ENCODE results near the gene SLX9. TPM values are rescaled to one million over a fixed set of nuclear protein-coding genes. Genes with fewer than 3 reads are reported as not detected.
A peak's percentile ranks its signal among the peaks of the same experiment; 100 is the strongest.

The SLX9 gene
- total RNA-seq, 6 donors from 2014 or later: 5.5 to 34.6 (median 22.8) TPM

DNA sequence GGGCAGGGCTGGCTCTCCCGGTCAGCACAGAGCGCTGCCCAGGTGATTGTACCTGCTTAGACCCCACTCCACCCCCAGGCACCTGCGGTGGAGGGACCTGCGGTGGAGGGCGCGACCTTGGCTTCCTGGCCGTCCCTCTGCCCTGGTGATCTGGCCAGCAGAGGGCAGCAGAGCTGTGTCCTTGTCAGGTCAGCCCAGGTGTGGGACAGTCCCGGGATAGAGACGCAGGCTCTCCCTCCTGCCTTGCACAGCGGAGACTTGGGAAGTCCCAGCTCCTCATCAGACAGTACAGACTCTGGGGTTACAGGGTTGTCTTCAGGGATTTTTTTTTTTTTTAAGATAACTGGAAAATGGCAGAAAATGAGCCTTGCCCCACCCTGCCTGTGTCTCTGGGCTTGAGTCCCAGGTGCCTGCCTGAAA lies 10.0 kb downstream of the SLX9 start:
- no peak overlapping the region for H3K4me3 ChIP-seq
- DNase-seq (peak in 1 of 2 donors; percentile 88), ATAC-seq (ENCODE audit: low FRiP score in 2 of 2) (peak; percentile 85 to 86)
- no peaks in the 10 kb centered on the region for H3K27me3 ChIP-seq
- 8 to 18% methylated on average over 2 to 10 of the region's 10 CpGs for WGBS, 2 donors
- peaks cover 5 to 13% (median 7%) of the 10 kb centered on the region in 4 donors for H3K4me1 ChIP-seq
- TF ChIP-seq, protein P1, sequence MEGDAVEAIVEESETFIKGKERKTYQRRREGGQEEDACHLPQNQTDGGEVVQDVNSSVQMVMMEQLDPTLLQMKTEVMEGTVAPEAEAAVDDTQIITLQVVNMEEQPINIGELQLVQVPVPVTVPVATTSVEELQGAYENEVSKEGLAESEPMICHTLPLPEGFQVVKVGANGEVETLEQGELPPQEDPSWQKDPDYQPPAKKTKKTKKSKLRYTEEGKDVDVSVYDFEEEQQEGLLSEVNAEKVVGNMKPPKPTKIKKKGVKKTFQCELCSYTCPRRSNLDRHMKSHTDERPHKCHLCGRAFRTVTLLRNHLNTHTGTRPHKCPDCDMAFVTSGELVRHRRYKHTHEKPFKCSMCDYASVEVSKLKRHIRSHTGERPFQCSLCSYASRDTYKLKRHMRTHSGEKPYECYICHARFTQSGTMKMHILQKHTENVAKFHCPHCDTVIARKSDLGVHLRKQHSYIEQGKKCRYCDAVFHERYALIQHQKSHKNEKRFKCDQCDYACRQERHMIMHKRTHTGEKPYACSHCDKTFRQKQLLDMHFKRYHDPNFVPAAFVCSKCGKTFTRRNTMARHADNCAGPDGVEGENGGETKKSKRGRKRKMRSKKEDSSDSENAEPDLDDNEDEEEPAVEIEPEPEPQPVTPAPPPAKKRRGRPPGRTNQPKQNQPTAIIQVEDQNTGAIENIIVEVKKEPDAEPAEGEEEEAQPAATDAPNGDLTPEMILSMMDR (IDR thresholded peaks at IDR 0.05): peak; percentile 88 to 96 (median 94)
- TF ChIP-seq POLR2A (IDR thresholded peaks at IDR 0.05): no peak
- H3K9me3 ChIP-seq: no peaks in the 10 kb centered on the region
- no peak overlapping the region for H3K27ac ChIP-seq
- H3K36me3 ChIP-seq: peaks cover 0 to 37% (median 17%) of the 10 kb centered on the region in 4 donors

DNA sequence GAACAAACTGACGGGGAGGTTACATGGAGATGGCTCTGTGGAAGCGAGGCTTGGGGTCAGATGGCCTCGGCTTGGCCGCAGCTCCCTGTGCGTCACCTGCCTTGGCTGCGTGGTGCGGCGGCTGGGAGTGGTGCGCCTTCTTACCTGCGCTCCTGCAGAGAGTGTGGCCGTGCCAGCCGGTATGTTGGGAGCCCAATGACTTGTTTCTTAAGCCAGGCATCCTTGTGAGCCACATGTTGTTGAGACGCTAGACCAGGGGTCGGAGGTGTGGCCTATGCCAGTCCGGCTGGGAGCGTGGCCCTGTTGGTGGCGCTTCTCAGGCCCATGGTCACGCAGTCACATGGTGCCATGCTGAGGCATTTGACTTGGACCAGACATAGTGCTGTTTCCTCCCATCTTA lies 10.5 kb downstream of the SLX9 start:
- no peaks in the 10 kb centered on the region for H3K9me3 ChIP-seq
- no peak for DNase-seq
- TF ChIP-seq EP300 (IDR thresholded peaks at IDR 0.05): no peak
- TF ChIP-seq, protein P1 (IDR thresholded peaks at IDR 0.05): no peak
- TF ChIP-seq POLR2AphosphoS5 (IDR thresholded peaks at IDR 0.05): no peak
- TF ChIP-seq POLR2A (IDR thresholded peaks at IDR 0.05): no peak
- no peak overlapping the region for H3K4me3 ChIP-seq
- peaks cover 0 to 32% (median 15%) of the 10 kb centered on the region in 4 donors for H3K36me3 ChIP-seq
- 87 to 96% methylated on average over 9 to 18 of the region's 18 CpGs for WGBS, 2 donors
- no peak overlapping the region for H3K27ac ChIP-seq
- no peak for ATAC-seq (ENCODE audit: low FRiP score in 2 of 2)
- H3K27me3 ChIP-seq: no peaks in the 10 kb centered on the region
- peaks cover 5 to 13% (median 7%) of the 10 kb centered on the region in 4 donors for H3K4me1 ChIP-seq

DNA sequence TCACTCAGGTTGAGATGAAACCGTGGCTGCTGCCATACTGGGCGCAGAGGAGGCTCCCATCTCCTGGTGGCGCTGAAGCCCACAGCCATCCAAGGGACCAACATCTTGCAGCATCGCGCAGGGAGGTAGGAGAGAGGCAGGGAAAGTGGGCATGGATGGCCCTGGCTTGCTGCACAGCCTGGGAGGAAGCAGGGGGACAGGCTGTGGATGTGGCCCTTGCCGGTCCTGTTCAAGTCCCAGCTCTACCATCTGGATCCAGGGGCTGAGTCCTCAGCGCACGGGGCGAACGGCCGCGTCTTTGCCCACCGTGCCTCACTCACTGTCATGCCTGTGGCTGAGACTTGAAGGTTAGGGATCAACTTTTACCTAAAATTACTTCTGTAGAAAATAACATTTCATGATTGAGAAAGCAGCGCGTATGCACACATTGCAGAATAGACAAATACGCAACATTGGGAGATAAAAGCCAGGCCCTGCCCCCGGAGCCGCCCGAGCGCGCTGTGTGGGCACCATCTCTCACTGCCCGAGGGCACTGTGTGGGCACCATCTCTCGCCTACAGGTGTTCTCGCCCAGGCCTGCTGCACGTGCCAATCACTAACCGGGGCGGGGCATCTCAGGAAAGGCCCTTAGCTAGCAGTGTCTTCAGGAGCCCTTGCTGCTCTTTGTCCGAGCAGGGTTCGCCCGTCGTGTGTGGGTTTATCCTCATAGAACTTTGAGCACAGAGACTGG lies 11.5 kb downstream of the SLX9 start:
- Histone ChIP-seq H3K27ac (no peak overlapping the region), H3K36me3 (peaks cover 0 to 32% (median 15%) of the 10 kb centered on the region in 4 donors), H3K4me1 (peaks cover 5 to 13% (median 7%) of the 10 kb centered on the region in 4 donors), H3K4me3 (no peak overlapping the region), H3K9me3 (no peaks in the 10 kb centered on the region), H3K27me3 (no peaks in the 10 kb centered on the region)
- no peak for ATAC-seq (ENCODE audit: low FRiP score in 2 of 2)
- TF ChIP-seq POLR2A (IDR thresholded peaks at IDR 0.05) (no peak), EP300 (IDR thresholded peaks at IDR 0.05) (no peak)
- no peak for DNase-seq
- WGBS, 2 donors: 92 to 96% methylated on average over 24 to 31 of the region's 31 CpGs

DNA sequence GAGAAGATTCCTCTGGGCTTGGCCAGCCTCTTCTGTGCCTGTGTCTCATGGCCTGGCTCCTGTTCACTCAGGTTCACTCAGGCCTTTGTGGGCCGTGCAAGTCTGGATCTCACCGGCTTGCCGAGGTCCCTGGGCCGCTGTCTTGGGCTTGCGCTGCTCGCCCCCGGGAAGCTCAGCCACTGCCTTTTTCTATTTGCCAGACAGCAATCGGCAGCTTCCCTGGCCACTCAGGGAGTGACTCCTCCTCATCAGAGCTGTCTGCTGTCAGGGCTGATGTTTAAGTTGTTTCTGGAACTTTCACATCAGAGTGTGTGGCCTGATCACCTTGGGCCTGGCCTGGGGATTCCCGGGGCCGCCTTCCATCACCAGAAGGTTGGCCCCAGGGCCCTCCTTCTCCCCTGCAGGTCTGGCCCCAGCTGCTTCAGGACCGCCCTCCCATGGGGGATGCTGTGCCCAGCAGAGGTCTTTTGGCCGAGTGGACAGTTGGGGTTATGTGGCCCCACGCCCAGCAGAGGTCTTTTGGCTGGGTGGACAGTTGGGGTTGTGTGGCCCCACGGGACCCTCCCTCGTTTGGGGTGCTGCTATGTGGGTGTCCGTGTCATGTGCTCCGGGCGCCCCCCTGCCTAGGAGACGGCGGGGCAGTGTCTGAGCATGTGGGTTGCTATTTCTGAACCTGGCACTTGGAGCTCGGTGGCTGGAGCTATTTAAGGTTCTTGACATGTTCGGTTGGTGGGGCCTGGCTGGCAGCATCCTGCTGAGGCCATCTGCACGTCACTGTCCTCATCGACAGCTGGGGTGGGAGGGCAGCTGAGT lies 12.5 kb downstream of the SLX9 start:
- Histone ChIP-seq H3K4me1 (peaks cover 5 to 13% (median 7%) of the 10 kb centered on the region in 4 donors), H3K27ac (no peak overlapping the region), H3K27me3 (no peaks in the 10 kb centered on the region), H3K36me3 (peaks cover 0 to 33% (median 18%) of the 10 kb centered on the region in 4 donors), H3K9me3 (no peaks in the 10 kb centered on the region), H3K4me3 (no peak overlapping the region)
- TF ChIP-seq POLR2AphosphoS5 (IDR thresholded peaks at IDR 0.05) (no peak), EP300 (IDR thresholded peaks at IDR 0.05) (no peak), POLR2A (IDR thresholded peaks at IDR 0.05) (no peak)
- TF ChIP-seq, protein P1 (IDR thresholded peaks at IDR 0.05): no peak
- ATAC-seq (ENCODE audit: low FRiP score in 2 of 2): no peak
- no peak for DNase-seq
- WGBS, 2 donors: 91 to 93% methylated on average over 12 to 24 of the region's 24 CpGs

DNA sequence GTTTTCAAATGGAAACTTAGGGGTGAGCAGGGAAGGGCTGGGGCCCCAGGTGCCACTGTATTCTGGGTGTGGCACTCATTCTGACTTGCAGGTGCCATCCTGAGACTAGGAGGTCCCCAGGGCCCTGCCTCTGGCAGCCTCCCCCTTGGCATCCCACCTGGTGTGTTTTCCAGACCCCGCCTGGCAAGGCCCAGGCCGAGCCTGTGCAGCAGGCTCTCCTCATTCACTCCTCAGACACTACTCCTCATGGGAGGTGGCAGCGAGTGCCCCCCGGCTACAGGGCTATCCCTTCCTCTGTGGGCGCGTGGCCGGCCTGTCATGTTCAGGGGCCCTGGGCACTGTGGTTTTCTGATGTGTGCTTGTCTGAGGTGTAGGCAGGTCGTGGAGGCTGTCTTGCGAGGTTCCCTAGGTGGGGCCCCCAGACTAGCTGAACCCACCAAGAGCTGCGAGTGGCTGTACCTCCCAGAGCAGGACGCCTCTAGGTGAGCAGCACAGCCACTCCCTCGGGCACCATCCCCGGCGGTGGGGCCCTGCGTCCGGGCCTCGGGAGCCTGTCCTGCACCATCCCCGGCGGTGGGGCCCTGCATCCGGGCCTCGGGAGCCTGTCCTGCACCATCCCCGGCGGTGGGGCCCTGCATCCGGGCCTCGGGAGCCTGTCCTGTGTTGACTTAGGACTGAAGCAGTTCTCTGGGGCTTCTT lies 13.2 kb downstream of the SLX9 start:
- ATAC-seq (ENCODE audit: low FRiP score in 2 of 2) (no peak), DNase-seq (peak in 1 of 2 donors; percentile 78)
- WGBS, 2 donors: 93 to 95% methylated on average over 8 to 18 of the region's 25 CpGs
- H3K27me3 ChIP-seq: no peaks in the 10 kb centered on the region
- peak overlapping the region in 2 of 4 donors; percentile 1 to 16 for H3K27ac ChIP-seq
- H3K4me3 ChIP-seq: no peak overlapping the region
- peaks cover 0 to 27% (median 16%) of the 10 kb centered on the region in 4 donors for H3K36me3 ChIP-seq
- H3K9me3 ChIP-seq: no peaks in the 10 kb centered on the region
- H3K4me1 ChIP-seq: peaks cover 5 to 13% (median 8%) of the 10 kb centered on the region in 4 donors
- TF ChIP-seq POLR2A (IDR thresholded peaks at IDR 0.05) (no peak), POLR2AphosphoS5 (IDR thresholded peaks at IDR 0.05) (no peak), EP300 (IDR thresholded peaks at IDR 0.05) (no peak)
- TF ChIP-seq, protein P1 (IDR thresholded peaks at IDR 0.05): no peak
